Measurements from ENCODE around the gene MSMB.

Gene MSMB

GRCh38 chr10:46019569-46020343 is 26.3 kb downstream of the MSMB start:
- no peak overlapping the region for H3K4me2 ChIP-seq (ENCODE audit: low read length)
- H3K79me1 ChIP-seq (ENCODE audit: low read length) = peaks cover 2% of the 10 kb centered on the region
- no peak overlapping the region for H4K8ac ChIP-seq (ENCODE audit: low read depth, low read length)
- H3K79me2 ChIP-seq (ENCODE audit: control insufficient read depth, insufficient read depth, low read length, poor library complexity) = peaks cover 12% of the 10 kb centered on the region
- WGBS (ENCODE audit: extremely low coverage, insufficient coverage, insufficient read length) = no CpG with 5 or more reads among the region's 7 CpGs
- no peaks in the 10 kb centered on the region for H3K27me3 ChIP-seq (ENCODE audit: insufficient read depth, low read length)
- no peak overlapping the region for H2BK120ac ChIP-seq (ENCODE audit: insufficient read depth, low read length, poor library complexity)
- H2BK5ac ChIP-seq (ENCODE audit: low read depth, low read length, poor library complexity) = no peak overlapping the region
- no peak overlapping the region for H2BK12ac ChIP-seq (ENCODE audit: low read length)
- no peaks in the 10 kb centered on the region for H3K9me3 ChIP-seq (ENCODE audit: insufficient read depth, low read depth, low read length)
- H3K4me3 ChIP-seq (ENCODE audit: low read depth, low read length) = no peak overlapping the region
- no peak overlapping the region for H3K18ac ChIP-seq (ENCODE audit: low read length)
- peaks cover 0 to 3% of the 10 kb centered on the region in 2 experiments for H3K4me1 ChIP-seq (ENCODE audit: control insufficient read depth in 1 of 2, insufficient read depth in 2 of 2, low read length in 2 of 2)
- H3K36me3 ChIP-seq (ENCODE audit: control insufficient read depth in 1 of 2, insufficient read depth in 2 of 2, low read length in 2 of 2) = peaks cover 8 to 14% of the 10 kb centered on the region in 2 experiments
- H2AFZ ChIP-seq (ENCODE audit: insufficient read depth, low read length, poor library complexity) = no peak overlapping the region
- H3K27ac ChIP-seq (ENCODE audit: low read depth, low read length) = no peak overlapping the region
- no peak overlapping the region for H3K23ac ChIP-seq (ENCODE audit: low read length)
- peak; percentile 37 to 67 for DNase-seq
- no peak overlapping the region for H4K12ac ChIP-seq (ENCODE audit: low read depth, low read length)
- no peak overlapping the region for H3K14ac ChIP-seq (ENCODE audit: low read length)
- H3K4ac ChIP-seq (ENCODE audit: low read depth, low read length) = peak overlapping the region; percentile 51
- H4K91ac ChIP-seq (ENCODE audit: low read depth, low read length) = no peak overlapping the region
- H2AK5ac ChIP-seq (ENCODE audit: low read length) = no peak overlapping the region
- no peak overlapping the region for H3K9ac ChIP-seq (ENCODE audit: low read length)

GRCh38 chr10:46019177-46019528 is 26.9 kb downstream of the MSMB start:
- Histone ChIP-seq H4K8ac (ENCODE audit: low read depth, low read length) (no peak overlapping the region), H3K27me3 (ENCODE audit: insufficient read depth, low read length) (no peaks in the 10 kb centered on the region), H3K4me3 (ENCODE audit: low read depth, low read length) (no peak overlapping the region), H3K9ac (ENCODE audit: low read length) (peak overlapping the region; percentile 56), H4K91ac (ENCODE audit: low read depth, low read length) (no peak overlapping the region), H2BK12ac (ENCODE audit: low read length) (no peak overlapping the region), H3K4me2 (ENCODE audit: low read length) (no peak overlapping the region), H3K23ac (ENCODE audit: low read length) (no peak overlapping the region), H3K4ac (ENCODE audit: low read depth, low read length) (peak overlapping the region; percentile 43), H3K36me3 (ENCODE audit: control insufficient read depth in 1 of 2, insufficient read depth in 2 of 2, low read length in 2 of 2) (peaks cover 9 to 17% of the 10 kb centered on the region in 2 experiments), H2BK5ac (ENCODE audit: low read depth, low read length, poor library complexity) (no peak overlapping the region), H2AK5ac (ENCODE audit: low read length) (no peak overlapping the region), H3K14ac (ENCODE audit: low read length) (no peak overlapping the region), H3K9me3 (ENCODE audit: insufficient read depth, low read depth, low read length) (no peaks in the 10 kb centered on the region), H3K4me1 (ENCODE audit: control insufficient read depth in 1 of 2, insufficient read depth in 2 of 2, low read length in 2 of 2) (peaks cover 0 to 3% of the 10 kb centered on the region in 2 experiments), H3K18ac (ENCODE audit: low read length) (no peak overlapping the region), H3K79me1 (ENCODE audit: low read length) (peaks cover 2% of the 10 kb centered on the region), H4K12ac (ENCODE audit: low read depth, low read length) (no peak overlapping the region), H3K79me2 (ENCODE audit: control insufficient read depth, insufficient read depth, low read length, poor library complexity) (peaks cover 12% of the 10 kb centered on the region), H3K27ac (ENCODE audit: low read depth, low read length) (no peak overlapping the region), H2AFZ (ENCODE audit: insufficient read depth, low read length, poor library complexity) (no peak overlapping the region), H2BK120ac (ENCODE audit: insufficient read depth, low read length, poor library complexity) (no peak overlapping the region)
- peak in 1 of 2 donors; percentile 34 for DNase-seq
- no CpG with 5 or more reads among the region's 3 CpGs for WGBS (ENCODE audit: extremely low coverage, insufficient coverage, insufficient read length)

- H2BK120ac ChIP-seq (ENCODE audit: insufficient read depth, low read length, poor library complexity) = no peak overlapping the region
- H2AK5ac ChIP-seq (ENCODE audit: low read length) = no peak overlapping the region
- H4K91ac ChIP-seq (ENCODE audit: low read depth, low read length) = no peak overlapping the region
- H3K9ac ChIP-seq (ENCODE audit: low read length) = no peak overlapping the region
- H3K9me3 ChIP-seq (ENCODE audit: insufficient read depth, low read depth, low read length) = no peaks in the 10 kb centered on the region
- no peak overlapping the region for H3K4me3 ChIP-seq (ENCODE audit: low read depth, low read length)
- no peak overlapping the region for H2BK5ac ChIP-seq (ENCODE audit: low read depth, low read length, poor library complexity)
- peaks cover 13 to 20% of the 10 kb centered on the region in 2 experiments for H3K36me3 ChIP-seq (ENCODE audit: control insufficient read depth in 1 of 2, insufficient read depth in 2 of 2, low read length in 2 of 2)
- peaks cover 12% of the 10 kb centered on the region for H3K79me2 ChIP-seq (ENCODE audit: control insufficient read depth, insufficient read depth, low read length, poor library complexity)
- DNase-seq = no peak
- no peak overlapping the region for H2AFZ ChIP-seq (ENCODE audit: insufficient read depth, low read length, poor library complexity)
- H3K4me1 ChIP-seq (ENCODE audit: control insufficient read depth in 1 of 2, insufficient read depth in 2 of 2, low read length in 2 of 2) = peaks cover 0 to 3% of the 10 kb centered on the region in 2 experiments
- H4K8ac ChIP-seq (ENCODE audit: low read depth, low read length) = no peak overlapping the region
- H4K12ac ChIP-seq (ENCODE audit: low read depth, low read length) = no peak overlapping the region
- H3K23ac ChIP-seq (ENCODE audit: low read length) = no peak overlapping the region
- no peak overlapping the region for H2BK12ac ChIP-seq (ENCODE audit: low read length)
- H3K27ac ChIP-seq (ENCODE audit: low read depth, low read length) = no peak overlapping the region
- peak overlapping the region; percentile 77 for H3K4ac ChIP-seq (ENCODE audit: low read depth, low read length)
- H3K4me2 ChIP-seq (ENCODE audit: low read length) = no peak overlapping the region
- no peak overlapping the region for H3K14ac ChIP-seq (ENCODE audit: low read length)
- no CpG with 5 or more reads among the region's 2 CpGs for WGBS (ENCODE audit: extremely low coverage, insufficient coverage, insufficient read length)
- H3K18ac ChIP-seq (ENCODE audit: low read length) = no peak overlapping the region
- peaks cover 2% of the 10 kb centered on the region for H3K79me1 ChIP-seq (ENCODE audit: low read length)
- H3K27me3 ChIP-seq (ENCODE audit: insufficient read depth, low read length) = no peaks in the 10 kb centered on the region
Measured at GRCh38 chr10:46018453-46019176, 27.5 kb downstream of the MSMB start.

- no peaks in the 10 kb centered on the region for H3K9me3 ChIP-seq (ENCODE audit: insufficient read depth, low read depth, low read length)
- peaks cover 9% of the 10 kb centered on the region for H3K79me2 ChIP-seq (ENCODE audit: control insufficient read depth, insufficient read depth, low read length, poor library complexity)
- no peak overlapping the region for H3K4me2 ChIP-seq (ENCODE audit: low read length)
- no peak overlapping the region for H3K4me3 ChIP-seq (ENCODE audit: low read depth, low read length)
- H2BK12ac ChIP-seq (ENCODE audit: low read length) = no peak overlapping the region
- no peak overlapping the region for H2AK5ac ChIP-seq (ENCODE audit: low read length)
- no peak overlapping the region for H3K9ac ChIP-seq (ENCODE audit: low read length)
- no peak overlapping the region for H3K27ac ChIP-seq (ENCODE audit: low read depth, low read length)
- no peak overlapping the region for H4K8ac ChIP-seq (ENCODE audit: low read depth, low read length)
- no peaks in the 10 kb centered on the region for H3K79me1 ChIP-seq (ENCODE audit: low read length)
- no peaks in the 10 kb centered on the region for H3K27me3 ChIP-seq (ENCODE audit: insufficient read depth, low read length)
- H3K4me1 ChIP-seq (ENCODE audit: control insufficient read depth in 1 of 2, insufficient read depth in 2 of 2, low read length in 2 of 2) = peaks cover 0 to 3% of the 10 kb centered on the region in 2 experiments
- H3K4ac ChIP-seq (ENCODE audit: low read depth, low read length) = no peak overlapping the region
- no peak for DNase-seq
- H4K12ac ChIP-seq (ENCODE audit: low read depth, low read length) = no peak overlapping the region
- no peak overlapping the region for H3K14ac ChIP-seq (ENCODE audit: low read length)
- H4K91ac ChIP-seq (ENCODE audit: low read depth, low read length) = no peak overlapping the region
- H2BK5ac ChIP-seq (ENCODE audit: low read depth, low read length, poor library complexity) = no peak overlapping the region
- no peak overlapping the region for H2AFZ ChIP-seq (ENCODE audit: insufficient read depth, low read length, poor library complexity)
- no peak overlapping the region for H3K18ac ChIP-seq (ENCODE audit: low read length)
- H2BK120ac ChIP-seq (ENCODE audit: insufficient read depth, low read length, poor library complexity) = no peak overlapping the region
- no CpG with 5 or more reads among the region's 2 CpGs for WGBS (ENCODE audit: extremely low coverage, insufficient coverage, insufficient read length)
- H3K23ac ChIP-seq (ENCODE audit: low read length) = no peak overlapping the region
- H3K36me3 ChIP-seq (ENCODE audit: control insufficient read depth in 1 of 2, insufficient read depth in 2 of 2, low read length in 2 of 2) = peaks cover 14 to 25% of the 10 kb centered on the region in 2 experiments
Measured at GRCh38 chr10:46017733-46018132, 28.3 kb downstream of the MSMB start.

Data from trophoblast cell (in vitro differentiated cells and primary cell).